Pancreas (tissue), 10 donors: ENCODE data around the gene GABARAPL1. TPM values are rescaled to one million over a fixed set of nuclear protein-coding genes. Genes with fewer than 3 reads are reported as not detected.
A peak's percentile ranks its signal among the peaks of the same experiment; 100 is the strongest.

Experiments used
- ATAC-seq, 4 donors: fragments of 200-7000 bp; cut with Tn5 transposase; one replicate each; pipeline versions ENCODE4 v1.8.0 to v1.9.1; 2020; ENCODE audit warnings: mild to moderate bottlenecking in 4 of 4, moderate library complexity in 4 of 4
- DNase-seq, 6 donors: peaks; one replicate each; pipeline ENCODE4 v3.0.0-alpha.2; 2020
- FAIRE-seq: peaks from 2 replicates; lab custom pipeline; 2012; peaks lifted over from hg19 to GRCh38; lab: Jason Lieb, UNC
- H3K27ac ChIP-seq, 4 donors: fragments of 200-600 bp; sonication (generic); 1 replicate in 3 of 4; 2 replicates in 1 of 4; pipeline versions ENCODE4 v1.5.0 to v1.8.0; 2020
- H3K27me3 ChIP-seq, 4 donors: fragments of 200-600 bp; one replicate each; pipeline ENCODE4 v1.8.0; 2021
- H3K36me3 ChIP-seq, 3 donors: fragments of 200-600 bp; sonication (generic) in 1 of 3; one replicate each; pipeline versions ENCODE4 v1.5.0 to v1.8.0; 2020 to 2021
- H3K4me1 ChIP-seq, 3 donors: fragments of 200-600 bp; one replicate each; pipeline ENCODE4 v1.8.0; 2021
- H3K4me3 ChIP-seq, 4 donors: fragments of 200-600 bp; sonication (generic) in 2 of 4; one replicate each; pipeline versions ENCODE4 v1.5.0 to v1.8.0; 2020 to 2021
- H3K9me3 ChIP-seq, 4 donors: fragments of 200-600 bp; one replicate each; pipeline ENCODE4 v1.8.0; 2021
- CTCF ChIP-seq, 4 donors: fragments of 200-600 bp; sonication (generic) in 3 of 4; IDR thresholded peaks; one replicate each; pipeline versions ENCODE4 v1.5.0 to v1.8.0; 2021; ENCODE audit warnings: antibody characterized with exemption in 4 of 4
- WGBS, 2 donors: extraction: QIAGEN DNeasy Blood & Tissue Kit; methylation state at CpG; one replicate each; pipeline ENCODE4 v1.1.7; 2013; 5-methylcytosine and 5-hydroxymethylcytosine counted together
- intact Hi-C, 3 donors: fragments of 100-400 bp; cut with DNase I; formaldehyde crosslinking; loops; one replicate each; pipeline versions ENCODE4 v1.11.1 to v1.14.2; 2022
- polyA plus RNA-seq, 2 donors: library from polyadenylated mRNA; stranded (reverse); fragments of 200-250 nt; gene quantifications; one replicate each; pipeline ENCODE4 v1.2.3, GENCODE V29; 2013
- total RNA-seq, 6 donors: library from RNA; stranded (reverse); fragmentation: NEBNext Ultra II Directional in 4 of 6; extraction: Animal tissue kit (Norgen Biotek cat#: 25700) in 4 of 6; gene quantifications; one replicate each; pipeline versions ENCODE4 v1.2.1 to v1.2.4, GENCODE V29; 2021 to 2023
- donor health status: healthy with polysubstance abuse.
- donor health status: DM: no; HTN: no; CAD: no; lungs with moderate emphysema.
- donor health status: DM: no; HTN: no; CAD: no.
- donor health status: control.
- donor health status: control.
- donor health status: Bipolar disorder and iron deficiency.
- donor health status: DM: yes; HTN: yes; CAD: no.
- donor health status: DM: no; HTN: no; CAD: no.
- donor health status: DM: no; HTN: no; CAD: no.
- donor health status: DM: yes; HTN: yes; CAD: no.

The GABARAPL1 gene
- total and polyA plus RNA-seq, 8 donors: 51.1 to 111 (median 58.8) TPM

GRCh38 chr12:10226086-10226485, 13.4 kb downstream of the GABARAPL1 start:
- DNase-seq (no peak), ATAC-seq (no peak), FAIRE-seq (no peak)
- Histone ChIP-seq H3K27ac (no peak overlapping the region), H3K9me3 (no peaks in the 10 kb centered on the region), H3K27me3 (no peaks in the 10 kb centered on the region), H3K36me3 (peaks cover 4 to 32% (median 18%) of the 10 kb centered on the region in 3 donors), H3K4me3 (no peak overlapping the region), H3K4me1 (no peaks in the 10 kb centered on the region)
- 93 to 95% methylated on average over 4 to 6 of the region's 6 CpGs for WGBS, 2 donors
- intact Hi-C loops: no loop called here
- TF ChIP-seq CTCF (IDR thresholded peaks at IDR 0.05): no peak

DNA sequence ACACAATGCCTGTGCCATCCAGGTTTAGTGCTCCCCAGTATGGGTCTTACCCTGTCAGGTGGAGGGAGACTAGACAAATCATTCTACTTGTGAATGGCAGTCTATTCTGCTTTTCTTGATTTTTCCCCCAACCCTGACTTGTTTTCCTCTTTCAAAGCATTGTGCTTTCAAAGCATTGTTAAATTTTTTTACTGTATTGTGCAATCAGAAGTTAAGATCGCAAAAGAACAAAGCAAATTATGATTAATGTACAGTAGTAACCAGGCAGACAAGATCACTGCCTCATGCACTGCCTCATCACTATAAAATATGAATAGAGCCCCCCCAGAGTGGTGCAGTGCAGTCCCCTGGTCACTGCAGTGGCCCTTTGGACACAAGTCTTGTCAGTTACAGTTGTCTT, 14.1 kb downstream of the GABARAPL1 start:
- H3K27me3 ChIP-seq: no peaks in the 10 kb centered on the region
- intact Hi-C loops: no loop called here
- no peak for DNase-seq
- H3K9me3 ChIP-seq: no peaks in the 10 kb centered on the region
- 39 to 47% methylated on average over 1 of the region's 1 CpG for WGBS, 2 donors
- peak in 1 of 4 donors; percentile 8 for ATAC-seq
- H3K4me1 ChIP-seq: no peaks in the 10 kb centered on the region
- TF ChIP-seq CTCF (IDR thresholded peaks at IDR 0.05): no peak
- H3K4me3 ChIP-seq: no peak overlapping the region
- H3K27ac ChIP-seq: no peak overlapping the region
- no peak for FAIRE-seq
- peaks cover 0 to 25% (median 17%) of the 10 kb centered on the region in 3 donors for H3K36me3 ChIP-seq

GRCh38 chr12:10227648-10228047, 15.0 kb downstream of the GABARAPL1 start:
- intact Hi-C loops: no loop called here
- Histone ChIP-seq H3K4me1 (no peaks in the 10 kb centered on the region), H3K4me3 (no peak overlapping the region), H3K9me3 (no peaks in the 10 kb centered on the region), H3K27me3 (no peaks in the 10 kb centered on the region), H3K36me3 (peaks cover 0 to 16% (median 8%) of the 10 kb centered on the region in 3 donors), H3K27ac (no peak overlapping the region)
- ATAC-seq (no peak), FAIRE-seq (no peak), DNase-seq (no peak)
- 71 to 89% methylated on average over 1 of the region's 1 CpG for WGBS, 2 donors
- no peak for TF ChIP-seq CTCF (IDR thresholded peaks at IDR 0.05)

DNA sequence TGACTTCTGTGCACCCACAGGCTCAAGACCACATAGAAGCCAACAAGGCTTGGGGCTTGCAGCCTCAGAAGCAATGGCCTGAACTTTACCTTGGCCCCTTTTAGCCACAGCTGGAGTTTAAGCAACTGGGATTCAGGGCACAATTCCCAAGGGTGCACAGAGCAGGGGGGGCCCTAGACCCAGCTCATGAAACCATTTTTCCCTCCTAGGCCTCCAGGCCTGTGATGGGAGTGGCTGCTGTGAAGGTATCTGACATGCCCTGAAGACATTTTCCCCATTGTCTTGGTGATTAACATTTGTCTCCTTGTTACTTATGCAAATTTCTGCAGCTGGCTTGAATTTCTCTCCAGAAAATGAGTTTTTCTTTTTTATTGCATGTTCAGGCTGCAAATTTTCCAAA, 21.9 kb downstream of the GABARAPL1 start:
- Histone ChIP-seq H3K27ac (no peak overlapping the region), H3K4me1 (no peaks in the 10 kb centered on the region), H3K27me3 (no peaks in the 10 kb centered on the region), H3K9me3 (no peaks in the 10 kb centered on the region), H3K36me3 (no peaks in the 10 kb centered on the region), H3K4me3 (no peak overlapping the region)
- intact Hi-C loops: loop anchor here in 1 of 3 donors (10.0 kb wide), 1 partner anchor 320 kb away; no protein-coding TSS in a partner anchor
- no peak for TF ChIP-seq CTCF (IDR thresholded peaks at IDR 0.05)
- DNase-seq (no peak), ATAC-seq (no peak), FAIRE-seq (no peak)

DNA sequence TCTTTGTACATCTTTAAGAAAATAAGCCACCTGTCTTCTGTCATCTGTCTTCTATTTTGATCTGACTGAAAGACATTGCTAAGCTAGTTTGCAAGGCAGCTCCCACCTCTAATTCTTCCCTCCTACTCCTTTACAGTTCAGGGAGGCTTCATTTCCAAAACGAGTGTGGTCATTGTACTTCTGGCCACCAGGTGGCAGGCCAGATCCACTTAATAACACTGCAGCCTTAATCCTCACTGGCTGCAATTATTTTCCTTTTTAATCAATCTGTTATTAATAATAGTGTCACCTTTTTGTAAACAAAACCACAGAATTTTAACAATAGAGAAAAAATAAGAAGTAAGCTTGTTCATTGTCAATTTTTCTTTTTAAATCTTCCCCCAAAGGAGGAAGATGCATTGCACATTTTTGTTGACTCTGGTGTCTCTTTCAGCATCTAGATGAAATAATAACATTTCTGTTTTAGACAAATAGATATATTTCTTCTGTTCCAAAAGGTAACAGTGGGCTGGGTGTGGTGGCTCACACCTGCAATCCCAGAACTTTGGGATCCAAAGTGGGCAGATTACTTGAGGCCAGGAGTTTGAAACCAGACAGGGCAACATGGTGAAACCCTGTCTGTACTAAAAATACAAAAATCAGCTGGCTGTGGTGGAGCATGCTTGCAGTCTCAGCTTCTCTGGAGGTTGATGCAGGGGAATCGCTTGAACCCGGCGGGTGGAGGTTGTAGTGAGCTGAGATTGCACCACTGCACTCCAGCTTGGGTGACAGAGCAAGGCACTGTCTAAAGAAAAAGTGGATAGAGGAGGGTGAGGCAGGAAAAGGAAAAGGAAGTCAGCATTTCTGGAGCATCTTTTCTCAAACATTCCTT, 23.3 kb downstream of the GABARAPL1 start:
- H3K4me1 ChIP-seq: no peaks in the 10 kb centered on the region
- H3K36me3 ChIP-seq: no peaks in the 10 kb centered on the region
- intact Hi-C loops: loop anchor here in 2 of 3 donors (5.0 to 10.0 kb wide), 2 partner anchors 319 to 331 kb away; no protein-coding TSS in a partner anchor
- DNase-seq (peak in 1 of 6 donors; percentile 31), FAIRE-seq (peak; percentile 94), ATAC-seq (peak; percentile 76 to 88 (median 86))
- no peaks in the 10 kb centered on the region for H3K9me3 ChIP-seq
- H3K27me3 ChIP-seq: no peaks in the 10 kb centered on the region
- no peak overlapping the region for H3K4me3 ChIP-seq
- TF ChIP-seq CTCF (IDR thresholded peaks at IDR 0.05): peak; percentile 63 to 85 (median 78)
- WGBS, 2 donors: 41 to 53% methylated on average over 4 of the region's 4 CpGs
- H3K27ac ChIP-seq: no peak overlapping the region
